ENCODE results near the gene BMP8B. TPM values are rescaled to one million over a fixed set of nuclear protein-coding genes. Genes with fewer than 3 reads are reported as not detected.

Gene BMP8B
- total RNA-seq, 1 donor from 2014 or later = 0.18 TPM

DNA sequence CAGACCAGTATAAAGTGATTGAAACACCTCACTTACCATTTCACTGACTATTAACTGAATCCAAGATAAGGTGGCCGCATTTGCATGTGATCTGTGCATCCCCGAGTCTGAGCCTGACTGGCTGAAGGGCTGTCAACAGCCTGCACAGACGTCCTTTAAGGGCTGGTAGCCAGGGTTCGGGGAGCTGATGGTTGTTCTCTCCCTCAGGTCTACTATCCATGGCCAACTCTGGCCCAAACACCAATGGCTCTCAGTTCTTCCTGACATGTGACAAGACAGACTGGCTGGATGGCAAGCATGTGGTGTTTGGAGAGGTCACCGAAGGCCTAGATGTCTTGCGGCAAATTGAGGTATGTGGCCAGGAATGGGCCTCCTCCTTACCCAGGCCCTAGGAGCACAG lies 36.0 kb downstream of the BMP8B start:
- DNase-seq (ENCODE audit: low spot score in 2 of 2, unreplicated experiment in 2 of 2) = no peak

DNA sequence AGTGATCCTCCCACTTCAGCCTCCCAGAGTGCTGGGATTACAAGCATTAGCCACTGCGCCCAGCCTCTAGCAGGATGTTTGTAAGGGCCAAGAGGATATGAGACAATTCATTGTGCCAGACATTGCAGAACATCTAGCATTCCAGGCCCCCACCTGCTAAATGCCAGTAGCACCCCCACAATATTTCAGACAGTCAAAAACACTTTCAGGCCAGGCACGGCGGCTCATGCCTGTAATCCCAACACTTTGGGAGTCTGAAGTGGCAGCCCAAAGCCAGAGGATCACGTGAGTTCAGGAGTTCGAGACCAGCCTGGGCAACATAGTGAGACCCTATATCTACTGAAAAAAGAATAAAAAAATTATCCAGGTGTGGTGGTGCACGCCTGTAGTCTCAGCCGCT lies 37.1 kb downstream of the BMP8B start:
- no peaks in the 10 kb centered on the region for H3K9me3 Mint-ChIP-seq
- H3K36me3 Mint-ChIP-seq = peaks cover 45% of the 10 kb centered on the region
- no peaks in the 10 kb centered on the region for H3K4me1 Mint-ChIP-seq
- TF ChIP-seq CTCF (IDR thresholded peaks at IDR 0.05; ENCODE audit: unreplicated experiment) = no peak
- no peak for DNase-seq (ENCODE audit: low spot score in 2 of 2, unreplicated experiment in 2 of 2)
- H3K4me3 Mint-ChIP-seq = no peak overlapping the region
- no peak overlapping the region for H3K27ac Mint-ChIP-seq
- H3K27me3 Mint-ChIP-seq (ENCODE audit: low read depth) = no peaks in the 10 kb centered on the region

More for the DNA sequence above, 36.0 kb downstream of the BMP8B start:
- Mint-ChIP-seq H3K36me3 (peaks cover 45% of the 10 kb centered on the region), H3K27ac (no peak overlapping the region), H3K4me1 (no peaks in the 10 kb centered on the region), H3K4me3 (no peak overlapping the region), H3K27me3 (ENCODE audit: low read depth) (no peaks in the 10 kb centered on the region), H3K9me3 (no peaks in the 10 kb centered on the region)
- TF ChIP-seq CTCF (IDR thresholded peaks at IDR 0.05; ENCODE audit: unreplicated experiment) = no peak

- no peaks in the 10 kb centered on the region for H3K27me3 Mint-ChIP-seq (ENCODE audit: low read depth)
- DNase-seq (ENCODE audit: low spot score in 2 of 2, unreplicated experiment in 2 of 2) = no peak
- no peak for TF ChIP-seq CTCF (IDR thresholded peaks at IDR 0.05; ENCODE audit: unreplicated experiment)
- H3K27ac Mint-ChIP-seq = no peak overlapping the region
- H3K4me1 Mint-ChIP-seq = peaks cover 5% of the 10 kb centered on the region
- H3K9me3 Mint-ChIP-seq = no peaks in the 10 kb centered on the region
- H3K4me3 Mint-ChIP-seq = no peak overlapping the region
- peaks cover 54% of the 10 kb centered on the region for H3K36me3 Mint-ChIP-seq
Observed at GRCh38 chr1:39745016-39745670, 43.5 kb downstream of the BMP8B start.

DNA sequence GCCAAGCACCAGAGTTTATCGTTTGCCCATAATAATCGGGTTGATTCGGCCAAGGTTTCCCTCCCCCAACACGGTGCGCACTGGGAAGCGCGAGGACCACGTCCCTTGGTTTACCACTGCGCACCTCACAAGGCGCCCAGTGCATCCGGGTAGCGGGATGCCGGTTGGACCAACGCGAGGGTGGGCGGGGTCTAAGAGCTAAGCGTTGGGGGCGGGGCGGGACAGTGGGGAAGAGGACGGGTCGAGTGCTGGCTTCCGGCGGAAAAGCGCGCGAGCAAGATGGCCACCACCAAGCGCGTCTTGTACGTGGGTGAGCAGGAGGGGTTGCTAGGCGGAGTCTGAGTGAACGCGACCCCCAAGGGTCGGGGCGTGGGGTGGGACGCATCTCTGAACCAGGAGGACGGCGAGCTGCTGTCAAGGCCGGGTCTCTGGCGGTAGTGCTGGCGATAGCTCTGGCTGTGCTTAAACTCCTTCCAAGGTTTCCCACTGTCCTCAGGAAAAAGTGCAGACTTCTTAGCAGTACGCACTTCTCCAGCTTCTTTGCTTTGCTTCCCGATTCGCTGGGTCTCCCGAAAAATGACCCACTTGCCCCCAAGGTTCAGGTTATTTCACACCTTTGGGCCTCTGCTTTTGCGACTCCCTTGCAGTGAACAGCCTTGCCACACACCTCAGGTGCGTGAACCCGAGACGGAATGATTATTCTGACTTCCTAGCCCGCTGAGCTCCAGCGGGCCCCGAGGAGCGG lies 49.9 kb downstream of the BMP8B start, which contains the start of gene PPIE:
TSS of gene PPIE (plus strand) at position 261 of the 745 bp plus-strand sequence. CDS start at position 280, 19 bp downstream.
- peaks cover 14% of the 10 kb centered on the region for H3K36me3 Mint-ChIP-seq
- H3K27me3 Mint-ChIP-seq (ENCODE audit: low read depth) = peaks cover 37% of the 10 kb centered on the region
- peak within 1 kb of the TSS; percentile 92 for H3K4me3 Mint-ChIP-seq
- DNase-seq (ENCODE audit: low spot score in 2 of 2, unreplicated experiment in 2 of 2) = peak; percentile 79 to 85
- TF ChIP-seq CTCF (IDR thresholded peaks at IDR 0.05; ENCODE audit: unreplicated experiment) = no peak
- no peaks in the 10 kb centered on the region for H3K9me3 Mint-ChIP-seq
- H3K27ac Mint-ChIP-seq = peak within 1 kb of the TSS; percentile 93
- H3K4me1 Mint-ChIP-seq = peaks cover 17% of the 10 kb centered on the region

DNA sequence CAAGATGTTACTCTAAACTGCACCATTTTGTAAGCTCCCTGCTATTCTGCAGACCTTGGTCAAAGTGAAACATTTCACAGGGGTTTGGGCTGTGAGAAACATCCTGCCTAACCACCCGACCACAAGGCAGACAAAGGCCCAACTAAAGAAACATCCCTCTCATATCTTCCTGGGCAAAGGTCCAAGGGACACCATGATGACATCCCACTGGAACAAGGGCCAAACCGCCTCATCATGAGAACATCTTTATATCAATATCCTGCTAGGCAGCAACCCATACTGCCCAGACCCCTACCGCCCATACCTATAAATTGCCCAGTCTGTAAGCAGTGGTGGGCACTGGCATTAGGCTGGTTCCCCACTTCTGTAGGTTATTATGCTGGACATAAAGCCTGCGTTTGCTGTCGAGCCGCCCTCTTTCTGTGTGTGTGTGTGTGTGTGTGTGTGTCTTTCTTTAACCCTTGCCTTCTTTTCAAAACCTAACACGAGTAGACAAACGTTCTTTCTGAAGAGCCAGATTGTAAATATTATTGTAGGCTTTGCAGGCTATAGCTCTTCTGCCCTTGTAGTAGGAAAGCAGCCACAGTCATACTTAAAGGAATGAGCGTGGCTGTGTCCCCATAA lies 51.0 kb downstream of the BMP8B start:
- Mint-ChIP-seq H3K4me3 (peak overlapping the region; percentile 7), H3K36me3 (peaks cover 7% of the 10 kb centered on the region), H3K4me1 (peaks cover 17% of the 10 kb centered on the region), H3K27me3 (ENCODE audit: low read depth) (peaks cover 48% of the 10 kb centered on the region), H3K9me3 (no peaks in the 10 kb centered on the region), H3K27ac (no peak overlapping the region)
- DNase-seq (ENCODE audit: low spot score in 2 of 2, unreplicated experiment in 2 of 2) = no peak
- no peak for TF ChIP-seq CTCF (IDR thresholded peaks at IDR 0.05; ENCODE audit: unreplicated experiment)

Measured in mesothelial cell of epicardium (in vitro differentiated cells).